OCI-LY1 (cell line): ENCODE results near the gene STRIP2.

Source experiments
- H2AFZ ChIP-seq: fragments of 200-600 bp; sonication (generic), shearing (Covaris generic); 2 replicates; pipeline ENCODE4 v1.6.0; 2014; ENCODE audit warnings: antibody characterized with exemption, mild to moderate bottlenecking, low read length
- H3F3A ChIP-seq: fragments of 200-600 bp; sonication (generic), shearing (Covaris generic); 2 replicates; pipeline ENCODE4 v1.6.0; 2014; ENCODE audit warnings: mild to moderate bottlenecking, antibody characterized with exemption, low read length, moderate library complexity; ENCODE audit not compliant: insufficient read depth
- H3K27ac ChIP-seq: fragments of 200-600 bp; sonication (generic); 2 replicates; pipeline ENCODE4 v1.5.1; 2014; ENCODE audit warnings: low read length, mixed run types, mild to moderate bottlenecking, low read depth; ENCODE audit not compliant: poor library complexity, severe bottlenecking
- H3K27me3 ChIP-seq: fragments of 200-600 bp; sonication (generic); 2 replicates; pipeline ENCODE4 v1.6.0; 2014; ENCODE audit warnings: antibody characterized with exemption, mild to moderate bottlenecking, low read length, moderate library complexity; ENCODE audit not compliant: insufficient read depth
- H3K36me3 ChIP-seq: fragments of 200-600 bp; sonication (generic); 2 replicates; pipeline ENCODE4 v1.6.1; 2014; ENCODE audit warnings: mild to moderate bottlenecking, antibody characterized with exemption, low read length, moderate library complexity, mixed read lengths; ENCODE audit not compliant: insufficient read depth
- H3K4me1 ChIP-seq: fragments of 200-600 bp; sonication (generic); 2 replicates; pipeline ENCODE4 v1.5.1; 2014; ENCODE audit warnings: mild to moderate bottlenecking, low read length, moderate library complexity; ENCODE audit not compliant: insufficient read depth, severe bottlenecking
- H3K4me2 ChIP-seq: fragments of 200-600 bp; sonication (generic), shearing (Covaris generic); 2 replicates; pipeline ENCODE4 v1.6.1; 2014; ENCODE audit warnings: low read length
- H3K4me3 ChIP-seq: fragments of 200-600 bp; sonication (generic); 2 replicates; pipeline ENCODE4 v1.5.1; 2014; ENCODE audit warnings: low read length, low read depth, mild to moderate bottlenecking, mixed read lengths; ENCODE audit not compliant: poor library complexity, severe bottlenecking
- H3K79me2 ChIP-seq: fragments of 200-600 bp; shearing (Covaris generic); 2 replicates; pipeline ENCODE4 v1.6.1; 2016; ENCODE audit warnings: mixed run types, low read length, mixed read lengths; ENCODE audit not compliant: insufficient read depth
- H3K9ac ChIP-seq: fragments of 200-600 bp; sonication (generic), shearing (Covaris generic); 2 replicates; pipeline ENCODE4 v1.6.1; 2014; ENCODE audit warnings: mild to moderate bottlenecking, low read length, mixed read lengths
- H3K9me2 ChIP-seq: fragments of 200-600 bp; sonication (generic), shearing (Covaris generic); 2 replicates; pipeline ENCODE4 v1.6.1; 2014; ENCODE audit warnings: low read depth, mild to moderate bottlenecking, low read length, mixed read lengths
- H3K9me3 ChIP-seq: fragments of 200-600 bp; shearing (Covaris generic); 2 replicates; pipeline ENCODE4 v1.6.1; 2014; ENCODE audit warnings: low read length, mixed read lengths
- H4K20me1 ChIP-seq: fragments of 200-600 bp; sonication (generic), shearing (Covaris generic); 2 replicates; pipeline ENCODE4 v1.6.0; 2016; ENCODE audit warnings: mild to moderate bottlenecking, low read length; ENCODE audit not compliant: insufficient read depth
- EZH2 ChIP-seq: fragments of 200-600 bp; sonication (generic), shearing (Covaris generic); IDR thresholded peaks from 2 replicates; pipeline ENCODE4 v1.8.0; 2017; ENCODE audit warnings: borderline replicate concordance, mixed run types, mild to moderate bottlenecking, antibody characterized with exemption, low read length, moderate library complexity, mixed read lengths
- TF ChIP-seq, protein P1 (sequence below): fragments of 200-600 bp; sonication (generic), shearing (Covaris generic); IDR thresholded peaks from 2 replicates; pipeline ENCODE4 v1.5.1; 2017; ENCODE audit warnings: mild to moderate bottlenecking, antibody characterized with exemption, low read length, moderate library complexity, mixed read lengths

The STRIP2 gene

DNA sequence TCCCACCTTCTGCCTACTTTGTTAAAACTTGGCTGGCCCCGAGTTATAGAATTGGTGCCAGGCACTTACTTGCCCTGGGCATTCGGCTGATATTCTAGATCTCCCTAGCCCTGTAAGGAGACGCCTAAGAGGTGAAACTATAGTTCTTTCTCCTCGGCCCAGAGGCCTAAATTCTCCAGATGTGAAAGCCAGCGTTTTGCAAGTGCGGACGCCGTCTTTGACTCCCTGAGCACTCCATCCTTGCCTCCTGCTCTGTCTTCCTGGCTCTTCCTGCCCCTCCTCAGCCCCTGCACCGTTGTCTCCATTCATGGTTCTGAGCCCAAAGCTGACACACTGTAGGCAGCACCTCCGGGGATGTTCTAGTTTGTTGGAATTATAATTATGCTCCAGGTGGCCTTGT is 79.3 kb downstream of the STRIP2 start:
- no peaks in the 10 kb centered on the region for H3K9me2 ChIP-seq

DNA sequence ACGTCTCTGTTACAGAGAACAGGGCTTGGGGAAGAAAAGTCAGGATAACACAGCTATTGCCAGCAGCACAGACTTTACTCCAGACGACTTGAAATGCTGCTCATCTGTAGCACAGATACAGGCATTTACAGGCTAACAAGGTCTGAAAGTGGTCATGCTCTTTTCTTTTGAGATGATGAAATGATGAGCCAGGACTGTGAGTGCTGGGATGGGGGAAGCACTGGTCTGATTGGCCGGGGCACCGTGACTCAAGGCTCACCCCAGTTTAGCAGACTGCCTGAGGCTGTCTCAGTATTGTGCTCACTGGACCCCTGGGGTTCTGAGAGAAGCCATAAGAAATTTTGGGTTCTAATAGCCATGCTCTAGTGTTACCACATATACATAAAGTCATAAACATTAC is 80.5 kb downstream of the STRIP2 start:
- Histone ChIP-seq H3K9ac (no peak overlapping the region), H3K9me3 (no peaks in the 10 kb centered on the region), H3K79me2 (no peaks in the 10 kb centered on the region), H3K4me3 (no peak overlapping the region), H3F3A (no peaks in the 10 kb centered on the region), H3K9me2 (no peaks in the 10 kb centered on the region), H4K20me1 (no peaks in the 10 kb centered on the region), H2AFZ (no peak overlapping the region), H3K27ac (no peak overlapping the region), H3K4me2 (no peak overlapping the region), H3K4me1 (no peaks in the 10 kb centered on the region), H3K27me3 (peaks cover 10% of the 10 kb centered on the region), H3K36me3 (no peaks in the 10 kb centered on the region)
- no peak for TF ChIP-seq EZH2
- TF ChIP-seq, protein P1, sequence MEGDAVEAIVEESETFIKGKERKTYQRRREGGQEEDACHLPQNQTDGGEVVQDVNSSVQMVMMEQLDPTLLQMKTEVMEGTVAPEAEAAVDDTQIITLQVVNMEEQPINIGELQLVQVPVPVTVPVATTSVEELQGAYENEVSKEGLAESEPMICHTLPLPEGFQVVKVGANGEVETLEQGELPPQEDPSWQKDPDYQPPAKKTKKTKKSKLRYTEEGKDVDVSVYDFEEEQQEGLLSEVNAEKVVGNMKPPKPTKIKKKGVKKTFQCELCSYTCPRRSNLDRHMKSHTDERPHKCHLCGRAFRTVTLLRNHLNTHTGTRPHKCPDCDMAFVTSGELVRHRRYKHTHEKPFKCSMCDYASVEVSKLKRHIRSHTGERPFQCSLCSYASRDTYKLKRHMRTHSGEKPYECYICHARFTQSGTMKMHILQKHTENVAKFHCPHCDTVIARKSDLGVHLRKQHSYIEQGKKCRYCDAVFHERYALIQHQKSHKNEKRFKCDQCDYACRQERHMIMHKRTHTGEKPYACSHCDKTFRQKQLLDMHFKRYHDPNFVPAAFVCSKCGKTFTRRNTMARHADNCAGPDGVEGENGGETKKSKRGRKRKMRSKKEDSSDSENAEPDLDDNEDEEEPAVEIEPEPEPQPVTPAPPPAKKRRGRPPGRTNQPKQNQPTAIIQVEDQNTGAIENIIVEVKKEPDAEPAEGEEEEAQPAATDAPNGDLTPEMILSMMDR = no peak

More for the DNA sequence above, 79.3 kb downstream of the STRIP2 start:
- Histone ChIP-seq H4K20me1 (no peaks in the 10 kb centered on the region), H3K27me3 (peaks cover 10% of the 10 kb centered on the region), H3K27ac (no peak overlapping the region), H2AFZ (no peak overlapping the region), H3K9me3 (no peaks in the 10 kb centered on the region), H3K4me2 (no peak overlapping the region), H3K79me2 (no peaks in the 10 kb centered on the region), H3K9ac (no peak overlapping the region), H3F3A (no peaks in the 10 kb centered on the region), H3K36me3 (no peaks in the 10 kb centered on the region), H3K4me3 (no peak overlapping the region), H3K4me1 (no peaks in the 10 kb centered on the region)
- TF ChIP-seq, protein P1 = no peak
- TF ChIP-seq EZH2 = no peak

DNA sequence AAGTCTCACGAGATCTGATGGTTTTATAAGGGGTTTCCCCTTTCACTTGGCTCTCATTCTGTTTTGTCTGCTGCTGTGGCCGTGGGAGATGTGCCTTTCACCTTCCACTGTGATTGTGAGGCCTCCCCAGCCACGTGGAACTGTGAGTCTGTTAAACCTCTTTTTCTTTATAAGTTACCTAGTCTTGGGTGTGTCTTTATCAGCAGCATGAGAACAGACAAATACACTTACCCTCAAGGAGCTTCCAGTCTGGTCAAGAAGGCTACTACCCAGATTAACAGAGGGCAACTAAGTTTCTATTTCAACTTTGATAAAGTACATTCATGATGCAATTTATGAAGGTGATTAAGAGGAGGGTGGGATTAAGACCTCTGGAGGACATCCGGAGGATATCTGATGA is 81.1 kb downstream of the STRIP2 start:
- Histone ChIP-seq H3K9ac (no peak overlapping the region), H2AFZ (no peak overlapping the region)
- TF ChIP-seq EZH2 = no peak
- TF ChIP-seq, protein P1 = no peak

More for the DNA sequence above, 81.1 kb downstream of the STRIP2 start:
- Histone ChIP-seq H3K4me3 (no peak overlapping the region), H3K27me3 (peaks cover 10% of the 10 kb centered on the region), H3K79me2 (no peaks in the 10 kb centered on the region), H3K9me2 (no peaks in the 10 kb centered on the region), H3K9me3 (no peaks in the 10 kb centered on the region), H3K4me1 (no peaks in the 10 kb centered on the region), H3K4me2 (no peak overlapping the region), H3K27ac (no peak overlapping the region), H4K20me1 (no peaks in the 10 kb centered on the region), H3K36me3 (no peaks in the 10 kb centered on the region), H3F3A (no peaks in the 10 kb centered on the region)
